ENCODE measurements around the gene GABRR2. TPM values are rescaled to one million over a fixed set of nuclear protein-coding genes. Genes with fewer than 3 reads are reported as not detected.
A peak's percentile ranks its signal among the peaks of the same experiment; 100 is the strongest.

GABRR2 gene
- total RNA-seq, 3 donors from 2014 or later (not counting 1 experiment from before 2014, with no cell fraction given), result 0.57 to 2.2 (median 1.0) TPM

- Histone ChIP-seq H3K36me3 (ENCODE audit: control insufficient read depth, insufficient read depth, low read length) (peaks cover 30% of the 10 kb centered on the region), H3K27me3 (ENCODE audit: control insufficient read depth, insufficient read depth, low read length) (no peaks in the 10 kb centered on the region), H3K27ac (ENCODE audit: low read length) (no peak overlapping the region), H3K4me3 (ENCODE audit: low read length) (no peak overlapping the region), H3K9me3 (ENCODE audit: control insufficient read depth, insufficient read depth, low read length) (no peaks in the 10 kb centered on the region), H3K4me1 (ENCODE audit: control insufficient read depth, insufficient read depth, low read length) (no peaks in the 10 kb centered on the region)
- no peak for ATAC-seq
- 87% methylated on average over 3 of the region's 3 CpGs for WGBS (ENCODE audit: insufficient coverage)
- DNase-seq, result no peak
- no peaks in the 10 kb centered on the region for H3K9me3 Mint-ChIP-seq
- TF ChIP-seq CTCF (IDR thresholded peaks at IDR 0.05), result no peak
- no peak overlapping the region for H3K4me3 Mint-ChIP-seq
- no peaks in the 10 kb centered on the region for H3K27me3 Mint-ChIP-seq (ENCODE audit: low read depth in 2 of 2)
- H3K4me1 Mint-ChIP-seq, result peaks cover 0 to 12% of the 10 kb centered on the region in 2 donors
- peaks cover 21% of the 10 kb centered on the region for H3K36me3 Mint-ChIP-seq
- intact Hi-C loops (cut with micrococcal nuclease), result no loop called here
- no peak overlapping the region for H3K27ac Mint-ChIP-seq
These were observed 9.2 kb upstream of the GABRR2 start for GRCh38 chr6:89324304-89324703.

- ATAC-seq, result no peak
- Histone ChIP-seq H3K4me1 (ENCODE audit: control insufficient read depth, insufficient read depth, low read length) (no peaks in the 10 kb centered on the region), H3K27ac (ENCODE audit: low read length) (no peak overlapping the region), H3K9me3 (ENCODE audit: control insufficient read depth, insufficient read depth, low read length) (no peaks in the 10 kb centered on the region), H3K36me3 (ENCODE audit: control insufficient read depth, insufficient read depth, low read length) (peaks cover 24% of the 10 kb centered on the region), H3K4me3 (ENCODE audit: low read length) (no peak overlapping the region), H3K27me3 (ENCODE audit: control insufficient read depth, insufficient read depth, low read length) (no peaks in the 10 kb centered on the region)
- Mint-ChIP-seq H3K4me1 (peaks cover 0 to 12% of the 10 kb centered on the region in 2 donors), H3K27ac (no peak overlapping the region), H3K36me3 (peaks cover 15% of the 10 kb centered on the region), H3K27me3 (ENCODE audit: low read depth in 2 of 2) (no peaks in the 10 kb centered on the region), H3K4me3 (no peak overlapping the region), H3K9me3 (no peaks in the 10 kb centered on the region)
- intact Hi-C loops (cut with micrococcal nuclease), result no loop called here
- TF ChIP-seq CTCF (IDR thresholded peaks at IDR 0.05), result no peak
- no peak for DNase-seq
- 96% methylated on average over 2 of the region's 3 CpGs for WGBS (ENCODE audit: insufficient coverage)
These were observed 8.4 kb upstream of the GABRR2 start for GRCh38 chr6:89323511-89323971.

- ATAC-seq, result peak in 1 of 3 donors; percentile 83
- no peaks in the 10 kb centered on the region for H3K4me1 ChIP-seq (ENCODE audit: control insufficient read depth, insufficient read depth, low read length)
- Mint-ChIP-seq H3K27ac (no peak overlapping the region), H3K36me3 (no peaks in the 10 kb centered on the region), H3K9me3 (no peaks in the 10 kb centered on the region), H3K4me1 (peaks cover 0 to 12% of the 10 kb centered on the region in 2 donors), H3K4me3 (no peak overlapping the region), H3K27me3 (ENCODE audit: low read depth in 2 of 2) (no peaks in the 10 kb centered on the region)
- DNase-seq, result no peak
- no peak overlapping the region for H3K27ac ChIP-seq (ENCODE audit: low read length)
- H3K9me3 ChIP-seq (ENCODE audit: control insufficient read depth, insufficient read depth, low read length), result no peaks in the 10 kb centered on the region
- H3K4me3 ChIP-seq (ENCODE audit: low read length), result no peak overlapping the region
- intact Hi-C loops (cut with micrococcal nuclease), result no loop called here
- H3K36me3 ChIP-seq (ENCODE audit: control insufficient read depth, insufficient read depth, low read length), result peaks cover 4% of the 10 kb centered on the region
- no peaks in the 10 kb centered on the region for H3K27me3 ChIP-seq (ENCODE audit: control insufficient read depth, insufficient read depth, low read length)
- WGBS (ENCODE audit: insufficient coverage), result 68% methylated on average over 8 of the region's 9 CpGs
- no peak for TF ChIP-seq CTCF (IDR thresholded peaks at IDR 0.05)
These were observed 6.3 kb upstream of the GABRR2 start for GRCh38 chr6:89321131-89321970.

Data from natural killer cell (primary cell).